NCI-H226 (cell line): ENCODE data around the gene VAMP4.
"Not testable (repeated sequence)": the region's sequence is repeated elsewhere in the genome, so short reads cannot be mapped to it uniquely, and the experiment has no call there.

ENCODE experiments used
- DNase-seq: peaks from one replicate; pipeline ENCODE4 v3.0.0-alpha.2; 2015

Gene VAMP4

DNA sequence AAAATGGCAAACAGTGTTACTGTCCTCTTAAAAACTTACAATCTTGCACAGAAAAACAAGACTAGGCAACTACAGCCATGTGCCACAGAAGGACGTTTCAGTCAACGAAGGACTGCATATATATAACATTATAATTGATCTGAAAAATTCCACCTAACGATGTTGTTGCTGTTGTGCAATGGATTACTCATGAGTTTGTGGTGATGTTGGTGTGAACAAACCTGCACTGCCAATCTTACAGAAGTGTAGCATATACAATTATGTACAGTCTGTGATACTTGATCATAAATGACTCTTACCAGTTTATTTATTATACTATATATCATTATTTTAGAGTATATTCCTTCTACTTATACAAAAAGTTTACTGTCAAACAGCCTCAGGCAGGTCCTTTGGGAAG lies 6.8 kb upstream of the VAMP4 start:
- no peak for DNase-seq

DNA sequence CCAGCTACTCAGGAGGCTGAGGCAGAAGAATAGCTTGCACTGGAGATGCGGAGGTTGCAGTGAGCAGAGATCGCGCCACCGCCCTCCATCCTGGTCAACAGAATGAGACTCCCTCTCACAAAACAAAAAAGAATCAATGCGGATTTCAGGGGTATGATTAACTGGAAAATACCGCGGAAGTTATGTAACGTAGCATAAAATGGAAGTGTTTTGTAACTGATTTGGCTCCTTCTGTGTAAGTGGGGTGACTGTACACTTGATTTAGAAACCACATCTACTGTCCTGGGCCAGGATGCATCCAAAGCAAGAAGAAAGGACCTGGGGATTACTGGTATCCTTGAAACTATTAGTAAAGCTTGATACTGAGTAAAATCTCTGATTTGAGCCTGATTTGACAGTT lies 3.1 kb upstream of the VAMP4 start:
- no peak for DNase-seq

DNA sequence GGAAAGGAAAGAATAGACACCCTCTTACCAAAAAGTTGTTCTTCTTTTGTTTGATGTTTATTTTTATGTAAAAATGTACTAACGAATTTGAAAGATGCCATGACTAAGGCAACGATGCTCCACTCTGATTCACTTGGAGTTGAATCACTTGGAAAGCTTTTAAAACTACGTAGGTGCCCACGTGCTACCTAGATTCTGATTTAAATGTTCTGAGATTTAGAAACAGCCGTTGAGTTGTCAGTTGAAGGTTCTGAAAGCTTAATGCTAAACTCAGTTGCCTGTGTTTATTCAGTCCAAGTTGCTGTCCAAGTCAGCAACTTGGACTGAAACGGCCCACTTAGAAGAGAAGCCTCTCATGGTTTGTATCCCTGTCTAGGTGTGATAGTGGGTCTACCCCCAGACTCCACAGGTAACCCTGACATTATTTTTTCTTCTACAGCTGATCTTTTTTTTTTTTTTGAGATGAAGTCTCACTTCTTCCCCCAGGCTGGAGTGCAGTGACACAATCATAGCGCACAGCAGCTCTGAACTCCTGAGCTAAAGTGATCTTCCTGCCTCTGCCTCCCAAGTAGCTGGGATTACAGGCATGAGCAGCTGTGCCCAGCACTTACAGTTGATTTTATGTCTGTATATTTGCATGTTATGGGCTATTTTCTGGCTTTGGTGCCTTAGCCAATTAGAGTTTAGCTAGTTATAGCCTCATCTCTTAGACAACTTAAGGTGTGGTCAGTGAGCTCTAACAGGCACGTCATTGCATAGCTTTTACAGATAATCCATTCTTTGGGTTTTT lies 1.4 kb upstream of the VAMP4 start:
- no peak for DNase-seq

DNA sequence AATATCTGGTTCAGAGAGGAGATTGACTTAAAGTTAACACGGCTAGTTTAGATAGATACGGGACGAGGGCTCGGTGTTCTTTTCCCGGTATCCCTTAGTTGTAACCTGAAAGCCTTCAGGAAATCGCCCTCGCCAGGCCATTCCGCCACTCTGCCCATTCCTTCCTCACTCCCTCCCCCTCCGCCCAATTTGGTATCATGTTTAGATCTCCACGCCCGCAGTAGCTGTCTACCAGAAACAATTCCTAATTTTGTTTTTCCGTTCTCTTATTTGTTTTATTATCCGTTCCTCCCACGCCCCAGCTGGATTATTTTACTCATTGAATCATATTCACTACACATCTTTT lies 685 bp upstream of the VAMP4 start:
- DNase-seq, result peak; percentile 8

DNA sequence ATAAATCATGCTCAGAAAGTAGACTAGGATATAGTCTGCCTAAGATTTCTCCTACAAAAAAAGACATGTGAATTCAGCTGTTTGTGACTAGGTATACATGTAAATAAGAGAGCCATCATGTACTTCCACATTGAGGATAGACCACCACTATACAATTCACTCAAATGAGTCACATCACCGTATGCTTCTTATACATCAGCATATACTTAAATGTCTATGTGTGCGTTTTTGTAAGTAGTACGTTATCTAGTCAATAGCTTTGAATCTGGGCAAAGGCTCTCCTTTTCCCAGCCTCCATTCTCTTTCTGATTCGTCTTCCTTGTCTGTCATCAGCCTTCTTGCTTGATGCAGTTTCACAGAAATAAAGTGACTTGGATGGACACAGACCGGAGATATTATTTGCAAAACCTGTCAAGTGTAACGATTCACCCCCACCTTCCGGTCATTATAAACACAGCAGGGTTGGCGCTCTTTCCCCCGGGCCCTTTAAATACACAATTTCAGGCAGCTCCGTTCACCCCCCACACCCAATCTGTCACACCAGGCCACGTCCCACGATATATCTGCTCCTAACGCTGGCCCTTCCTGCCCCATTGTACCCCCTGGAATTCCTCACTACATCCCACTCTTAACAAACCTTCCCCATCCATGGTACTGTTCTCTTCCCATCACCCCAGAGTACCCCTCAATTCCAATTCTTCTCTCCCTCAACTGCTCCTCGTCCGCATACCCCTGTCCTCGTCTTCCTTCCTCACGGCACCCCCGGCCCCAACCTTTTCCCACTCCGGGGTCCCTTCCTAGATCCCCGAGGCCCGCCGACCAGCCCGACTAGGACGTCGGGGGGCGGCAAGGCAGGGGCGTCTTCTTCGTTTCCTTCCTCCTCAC lies 636 bp downstream of the VAMP4 start:
- no peak for DNase-seq

DNA sequence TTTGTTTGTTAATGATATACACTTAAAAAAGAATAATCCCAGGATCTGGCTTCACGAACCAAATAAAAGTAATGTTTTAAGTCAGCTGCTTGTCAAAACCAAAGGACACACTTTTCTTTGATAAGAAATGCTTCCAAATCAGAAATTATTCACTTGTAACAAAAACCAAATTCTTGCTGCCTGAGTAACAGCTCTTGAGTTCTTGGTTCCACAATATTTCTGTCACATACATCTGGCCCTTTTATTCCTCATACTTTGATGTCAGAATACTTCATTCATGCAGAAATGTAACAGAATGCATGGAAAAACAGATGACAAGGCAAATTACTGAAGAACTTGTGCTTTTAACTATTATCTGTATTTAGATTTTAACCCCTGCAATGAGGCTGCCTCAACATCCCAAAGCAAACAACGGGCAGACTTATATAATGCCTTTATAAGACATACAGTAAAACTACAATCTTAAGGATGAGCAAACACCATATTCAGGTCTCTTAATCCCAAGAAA lies 1.5 kb downstream of the VAMP4 start:
- DNase-seq, result no peak

DNA sequence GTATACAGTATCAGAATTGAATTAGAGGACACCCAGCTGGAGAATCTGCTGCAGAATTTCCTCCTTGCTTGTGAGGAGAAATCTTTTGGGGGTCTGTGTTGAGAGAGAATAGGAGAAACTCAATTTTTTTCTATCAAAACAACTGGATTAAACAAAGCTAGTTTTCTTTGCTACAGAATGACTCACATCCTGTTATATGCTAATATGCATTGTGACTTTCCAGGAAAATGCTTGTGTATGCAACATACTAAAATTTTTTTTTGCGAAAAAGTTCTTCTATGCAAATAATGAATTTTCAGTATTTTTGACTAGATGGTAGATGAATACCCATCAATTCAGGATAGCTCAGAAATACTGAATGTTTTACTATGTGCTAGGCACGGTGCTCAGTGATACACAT lies 2.2 kb downstream of the VAMP4 start:
- no peak for DNase-seq

DNA sequence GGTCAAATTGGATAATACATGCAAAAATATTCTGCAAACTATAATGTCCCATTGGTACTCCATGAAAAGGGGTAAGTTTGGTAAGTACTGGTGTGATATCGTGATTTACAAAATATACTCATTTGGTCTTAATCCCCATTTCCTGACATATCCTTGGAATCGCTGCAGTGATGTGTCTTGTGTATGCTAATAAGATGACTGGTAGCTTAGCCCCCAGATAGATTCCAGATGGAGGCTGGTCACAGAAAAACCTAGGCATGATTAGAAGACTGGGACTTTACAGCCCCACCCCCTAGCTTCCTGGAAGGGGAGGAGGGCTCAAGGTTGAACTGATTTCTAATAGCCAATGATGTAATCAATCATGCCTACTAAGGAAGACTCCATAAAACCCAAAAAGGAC lies 3.0 kb downstream of the VAMP4 start:
- DNase-seq, result no peak

DNA sequence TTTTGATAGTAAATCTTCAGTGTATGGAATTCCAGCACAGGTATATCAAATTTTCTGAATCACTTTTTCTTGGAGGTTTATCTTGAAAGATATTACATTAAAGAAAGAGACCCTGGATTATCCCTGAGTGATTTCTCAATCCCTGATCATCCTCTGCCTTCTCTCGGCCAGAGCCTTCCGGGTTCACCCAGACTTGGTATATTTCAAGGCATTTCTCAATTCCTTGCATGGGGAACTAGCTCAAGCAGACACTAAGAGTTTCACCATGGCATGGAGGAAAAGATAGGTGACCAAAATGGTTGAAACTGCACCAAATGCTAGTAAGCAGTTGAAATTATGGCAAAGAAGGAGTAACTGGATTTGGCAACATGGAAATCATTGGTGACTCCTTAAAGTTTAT lies 5.7 kb downstream of the VAMP4 start:
- no peak for DNase-seq

DNA sequence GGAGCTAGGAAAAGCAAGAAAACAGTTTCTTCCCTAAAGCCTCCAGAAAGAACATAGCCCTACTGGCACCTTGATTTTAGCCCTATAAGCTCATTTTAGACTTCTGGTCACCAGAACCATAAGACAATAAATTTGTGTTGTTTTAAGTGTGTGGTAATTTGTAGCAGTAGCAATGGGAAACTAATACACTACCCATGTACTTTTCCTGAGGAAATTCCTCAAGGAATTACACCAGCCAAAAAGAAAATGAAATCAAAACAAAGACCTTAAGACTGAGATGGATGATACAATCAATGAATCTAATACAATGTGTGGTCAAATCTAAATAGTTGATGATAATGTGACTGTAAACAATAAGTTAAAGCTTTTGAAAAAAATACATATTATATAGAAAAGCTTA lies 11.8 kb downstream of the VAMP4 start:
- no peak for DNase-seq

DNA sequence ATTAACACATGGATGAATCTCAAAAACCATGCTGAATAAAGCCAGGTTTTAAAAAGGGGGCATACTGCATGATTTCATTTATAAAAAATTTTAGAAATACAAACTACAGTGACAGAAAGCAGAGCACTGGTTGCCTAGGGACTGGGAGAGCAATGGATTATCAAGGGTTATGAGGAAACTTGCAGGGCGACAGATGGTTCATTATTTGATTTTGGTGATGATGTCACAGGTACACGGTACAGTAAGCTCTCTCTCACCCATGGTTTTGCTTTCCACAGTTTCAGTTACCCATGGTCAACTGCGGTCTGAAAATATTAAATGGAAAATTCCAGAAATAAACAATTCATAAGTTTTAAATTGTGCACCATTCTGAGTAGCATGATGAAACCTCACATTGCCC lies 14.1 kb downstream of the VAMP4 start:
- no peak for DNase-seq

DNA sequence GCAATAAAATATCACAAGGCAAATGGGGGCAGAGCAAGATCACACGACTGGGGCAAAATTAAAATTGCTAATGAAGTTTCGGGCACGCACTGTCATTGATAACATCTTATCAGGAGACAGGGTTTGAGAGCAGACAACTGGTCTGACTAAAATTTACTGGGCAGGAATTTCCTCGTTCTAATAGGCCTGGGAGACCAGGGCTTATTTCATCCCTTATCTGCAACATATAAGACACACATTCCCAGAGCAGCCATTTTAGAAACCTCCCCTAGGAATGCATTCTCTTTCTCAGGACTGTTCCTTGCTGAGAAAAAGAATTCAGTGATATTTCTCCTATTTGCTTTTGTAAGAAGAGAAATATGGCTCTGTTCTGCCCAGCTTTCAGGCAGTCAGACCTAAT lies 18.7 kb downstream of the VAMP4 start:
- not testable (repeated sequence) for DNase-seq

DNA sequence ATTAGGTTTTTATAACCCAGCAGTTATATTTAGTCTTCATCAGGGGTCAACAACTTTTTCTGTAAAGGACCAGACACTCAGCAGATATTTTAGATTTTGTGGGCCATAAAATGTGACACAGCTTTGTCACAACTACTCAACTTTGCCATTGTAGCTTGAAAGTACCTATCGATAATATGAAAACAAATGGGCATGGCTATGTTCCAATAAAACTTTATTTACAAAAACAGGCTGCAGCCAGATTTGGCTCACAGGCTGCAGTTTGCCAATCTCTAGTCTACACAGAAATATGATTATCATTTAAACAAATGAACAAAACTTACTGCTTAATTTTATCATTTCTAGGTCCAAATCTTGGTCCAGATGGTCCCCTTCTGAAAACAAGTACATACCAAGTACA lies 23.0 kb downstream of the VAMP4 start:
- DNase-seq, result no peak

DNA sequence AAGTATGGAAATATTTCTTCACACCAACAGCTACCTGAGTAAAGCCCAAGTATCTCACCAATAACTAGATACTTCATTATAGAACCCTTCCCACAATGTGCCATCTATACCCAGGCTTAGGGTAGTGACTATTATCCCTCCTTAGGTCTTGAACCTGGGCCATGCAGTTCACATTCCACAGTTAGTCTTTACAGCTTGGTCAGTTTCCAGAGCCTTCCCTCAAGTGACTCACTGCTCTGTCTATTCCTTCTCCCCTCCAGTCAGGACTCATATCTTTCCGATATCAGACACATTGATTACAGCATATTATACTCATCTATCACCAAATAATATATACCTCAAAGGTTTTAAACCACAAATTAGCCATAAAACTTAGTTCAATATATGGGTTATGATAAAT lies 23.6 kb downstream of the VAMP4 start:
- DNase-seq, result peak; percentile 10

DNA sequence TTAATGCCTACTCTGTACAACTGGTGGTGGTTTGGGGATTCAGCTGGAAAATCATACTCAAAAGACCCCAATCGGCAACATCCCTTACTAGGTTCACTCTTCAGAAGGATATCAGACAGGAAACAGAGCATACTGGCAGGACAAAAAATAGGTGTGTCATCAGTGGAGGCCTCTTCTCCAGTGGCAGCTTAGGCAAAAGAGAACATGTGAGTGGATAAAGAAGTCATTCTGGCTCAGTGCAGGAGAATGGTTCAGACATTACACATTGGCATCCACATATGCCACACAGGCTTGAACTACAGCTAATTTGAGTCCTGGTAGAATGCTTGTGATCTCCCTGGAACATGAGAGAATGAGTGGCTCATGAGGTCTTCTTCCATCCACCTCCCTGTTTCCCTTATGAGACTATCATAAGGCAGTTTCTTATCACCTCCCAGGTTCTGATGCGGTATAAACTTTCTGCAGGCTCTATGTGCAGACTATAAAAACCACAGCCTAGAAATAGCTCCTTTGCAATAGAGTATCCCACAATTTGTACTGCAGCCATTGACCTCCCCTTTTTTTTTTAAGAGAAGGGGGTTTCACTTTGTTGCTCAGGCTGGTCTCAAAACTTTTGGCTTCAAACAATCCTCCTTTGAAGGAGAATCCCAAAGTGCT lies 24.7 kb downstream of the VAMP4 start:
- no peak for DNase-seq

DNA sequence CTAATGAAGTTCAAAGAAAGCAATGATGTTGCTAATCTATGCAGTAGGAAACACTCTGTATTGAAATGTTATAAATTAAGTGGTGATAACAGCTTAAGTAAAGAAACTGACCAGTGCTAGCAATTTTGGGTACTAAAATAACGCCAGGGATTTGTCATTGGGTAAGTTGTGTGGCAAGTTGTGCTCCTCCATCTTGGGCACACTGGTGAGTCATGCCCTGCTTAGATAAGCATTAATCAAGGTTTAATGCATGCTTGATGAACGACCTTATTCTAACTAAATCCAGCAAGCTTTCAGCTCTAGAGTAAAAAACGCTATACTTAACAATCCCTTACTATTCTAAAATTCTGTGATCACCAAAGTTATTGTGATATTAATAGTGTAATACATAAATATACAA lies 25.2 kb downstream of the VAMP4 start:
- no peak for DNase-seq

DNA sequence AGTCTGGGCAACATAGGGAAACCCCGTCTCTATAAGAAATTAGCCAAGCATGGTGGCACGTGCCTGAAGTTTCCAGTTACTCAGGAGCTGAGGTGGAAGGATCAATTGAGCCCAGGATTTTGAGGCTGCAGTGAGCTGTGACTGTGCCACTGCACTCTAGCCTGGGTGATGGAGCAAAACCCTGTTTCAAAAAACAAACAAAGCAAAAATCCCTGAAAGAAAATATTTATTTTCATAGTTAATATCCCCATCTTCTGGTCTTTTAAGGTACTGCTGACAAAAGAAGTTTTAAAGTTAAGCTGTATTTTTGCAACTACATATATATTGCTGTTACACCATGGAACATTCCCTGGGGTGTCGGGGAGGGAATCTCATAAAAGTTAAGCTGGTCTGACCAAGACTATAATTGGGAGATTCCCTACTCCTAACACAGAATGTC lies 26.0 kb downstream of the VAMP4 start:
- no peak for DNase-seq

DNA sequence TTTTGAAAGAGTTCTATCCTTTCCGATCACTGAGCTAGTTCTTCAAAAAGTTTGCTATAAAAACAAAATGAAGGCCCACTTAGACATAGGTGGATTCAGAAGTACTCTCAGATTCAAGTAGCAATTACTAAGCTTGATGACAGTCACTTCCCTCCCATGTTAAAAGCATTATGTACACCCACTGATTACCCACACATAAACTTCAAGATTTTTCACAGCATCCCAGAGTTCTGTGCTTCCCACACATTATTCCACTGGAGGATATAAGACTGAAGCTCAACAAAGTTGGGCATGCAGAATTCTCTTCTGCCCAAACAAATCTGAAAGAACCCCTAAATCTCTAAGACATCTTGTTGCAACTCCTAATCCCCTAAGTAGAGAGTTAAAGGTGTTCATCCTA lies 29.5 kb downstream of the VAMP4 start:
- DNase-seq, result no peak

DNA sequence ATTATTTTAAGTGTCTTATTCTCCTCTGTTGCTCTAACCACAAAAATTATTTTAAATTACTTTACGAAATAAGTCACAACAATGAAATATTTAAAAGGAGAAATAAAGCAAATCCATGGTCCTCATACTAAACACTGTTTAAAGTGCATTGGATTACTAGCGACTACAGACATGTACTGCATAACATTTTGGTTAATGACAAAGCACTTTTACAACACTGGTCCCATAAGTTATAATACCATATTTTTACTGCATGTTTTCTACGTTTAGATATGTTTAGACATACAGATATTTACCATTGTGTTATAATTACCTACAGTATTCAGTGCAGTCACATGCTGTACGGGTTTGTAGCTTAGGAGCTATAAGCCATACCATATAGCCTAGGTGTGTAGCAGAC lies 30.2 kb downstream of the VAMP4 start:
- no peak for DNase-seq

DNA sequence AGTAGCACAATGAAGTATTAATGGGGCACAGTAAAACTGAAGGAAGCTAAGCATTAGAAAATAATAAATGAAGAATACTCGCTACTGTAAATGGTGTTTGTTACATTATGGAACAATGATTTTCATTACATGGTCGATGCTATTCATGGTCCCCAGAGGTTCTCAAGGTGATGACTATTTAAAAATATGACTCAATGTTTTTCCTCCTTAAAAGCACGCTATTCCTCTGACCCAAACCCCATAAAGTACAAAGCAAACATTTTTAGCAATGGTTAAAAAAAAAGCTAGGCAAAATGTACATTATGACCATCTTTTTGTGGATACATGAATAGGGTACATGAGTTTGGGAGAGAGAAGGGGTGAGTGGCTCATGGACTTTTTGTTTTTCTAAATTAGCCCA lies 34.3 kb downstream of the VAMP4 start:
- DNase-seq, result no peak

DNA sequence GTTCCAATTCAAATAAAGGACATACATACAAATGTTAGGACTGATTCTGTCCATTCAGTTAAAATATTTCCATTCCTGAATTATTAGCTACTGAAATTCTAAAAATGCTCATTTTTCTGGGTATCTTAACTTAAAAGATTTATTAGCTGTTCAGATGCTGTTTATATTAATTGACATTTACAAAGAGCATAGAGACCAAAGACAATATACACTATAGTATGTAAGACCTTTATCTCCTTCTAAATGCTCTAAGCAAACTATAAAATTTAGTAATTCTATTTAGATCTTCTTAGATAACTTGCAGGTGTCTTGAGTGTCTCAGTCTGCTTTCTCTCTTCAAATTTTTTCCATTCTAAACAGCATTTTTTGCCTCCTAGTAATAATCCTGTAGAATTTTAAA lies 39.3 kb downstream of the VAMP4 start:
- no peak for DNase-seq

DNA sequence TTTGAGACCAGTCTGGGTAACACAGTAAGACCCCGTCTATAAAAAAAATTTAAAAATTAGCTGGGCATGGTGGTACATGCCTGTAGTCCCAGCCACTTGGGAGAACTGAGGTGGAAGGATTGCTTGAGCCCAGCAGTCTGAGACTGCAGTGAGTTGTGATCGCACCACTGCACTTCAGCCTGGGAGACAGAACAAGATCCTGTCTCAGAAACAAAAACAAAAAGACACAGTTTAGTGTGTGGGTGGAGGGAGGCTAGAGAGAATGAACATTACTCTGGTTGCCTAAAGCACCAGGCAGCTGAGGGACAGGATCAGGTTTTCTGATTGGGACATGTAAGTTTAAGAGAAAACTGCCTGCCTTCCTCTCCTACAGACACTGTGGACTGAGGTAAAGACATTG lies 42.3 kb downstream of the VAMP4 start:
- DNase-seq, result no peak

DNA sequence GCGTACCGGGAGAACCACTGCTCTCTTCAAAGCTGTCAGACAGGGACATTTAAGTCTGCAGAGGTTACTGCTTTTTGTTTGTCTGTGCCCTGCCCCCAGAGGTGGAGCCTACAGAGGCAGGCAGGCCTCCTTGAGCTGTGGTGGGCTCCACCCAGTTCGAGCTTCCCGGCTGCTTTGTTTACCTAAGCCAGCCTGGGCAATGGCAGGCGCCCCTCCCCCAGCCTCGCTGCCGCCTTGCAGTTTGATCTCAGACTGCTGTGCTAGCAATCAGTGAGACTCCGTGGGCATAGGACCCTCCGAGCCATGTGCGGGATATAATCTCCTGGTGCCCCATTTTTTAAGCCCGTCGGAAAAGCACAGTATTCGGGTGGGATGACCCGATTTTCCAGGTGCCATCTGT lies 46.1 kb downstream of the VAMP4 start:
- not testable (repeated sequence) for DNase-seq

DNA sequence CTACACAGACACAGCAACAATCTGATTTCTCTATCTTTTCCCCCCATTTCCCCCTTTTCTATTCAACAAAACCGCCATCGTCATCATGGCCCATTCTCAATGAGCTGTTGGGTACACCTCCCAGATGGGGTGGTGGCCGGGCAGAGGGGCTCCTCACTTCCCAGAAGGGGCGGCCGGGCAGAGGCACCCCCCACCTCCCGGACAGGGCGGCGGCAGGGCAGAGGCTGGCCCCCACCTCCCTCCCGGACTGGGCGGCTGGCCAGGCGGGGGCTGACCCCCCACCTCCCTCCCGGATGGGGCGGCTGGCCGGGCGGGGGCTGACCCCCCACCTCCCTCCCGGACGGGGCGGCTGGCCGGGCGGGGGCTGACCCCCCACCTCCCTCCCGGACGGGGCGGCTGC lies 48.3 kb downstream of the VAMP4 start:
- not testable (repeated sequence) for DNase-seq
